Liver (tissue), 9 donors: ENCODE results near the gene RPTOR. TPM values are rescaled to one million over a fixed set of nuclear protein-coding genes. Genes with fewer than 3 reads are reported as not detected.

ENCODE experiments used
- DNase-seq: peaks from one replicate; pipeline ENCODE4 v3.0.0-alpha.2; 2017; ENCODE audit warnings: low spot score
- H3K27ac ChIP-seq, 2 donors: one replicate each; pipeline ENCODE4 v1.7.0; 2013; ENCODE audit warnings: inconsistent platforms in 2 of 2, low read length in 2 of 2, control low read depth in 1 of 2, low read depth in 1 of 2, mild to moderate bottlenecking in 1 of 2
- H3K27me3 ChIP-seq, 4 donors: one replicate each; pipeline versions ENCODE4 v1.6.1 to v1.7.0; 2013; ENCODE audit warnings: low read length in 3 of 4, inconsistent platforms in 1 of 4, mild to moderate bottlenecking in 1 of 4, moderate library complexity in 1 of 4; ENCODE audit not compliant: control insufficient read depth in 4 of 4, insufficient read depth in 4 of 4
- H3K36me3 ChIP-seq, 4 donors: one replicate each; pipeline versions ENCODE4 v1.6.1 to v1.7.0; 2013; ENCODE audit warnings: low read length in 3 of 4, mild to moderate bottlenecking in 3 of 4, low read depth in 1 of 4, moderate library complexity in 1 of 4; ENCODE audit not compliant: control insufficient read depth in 4 of 4, insufficient read depth in 3 of 4
- H3K4me1 ChIP-seq, 4 donors: one replicate each; pipeline versions ENCODE4 v1.6.1 to v1.7.0; 2013; ENCODE audit warnings: low read length in 3 of 4, mild to moderate bottlenecking in 3 of 4, moderate library complexity in 1 of 4; ENCODE audit not compliant: control insufficient read depth in 4 of 4, insufficient read depth in 4 of 4
- H3K4me3 ChIP-seq, 3 donors: one replicate each; pipeline versions ENCODE4 v1.6.1 to v1.7.0; 2013; ENCODE audit warnings: low read length in 3 of 3, control low read depth in 1 of 3, low read depth in 1 of 3, mild to moderate bottlenecking in 1 of 3
- H3K9ac ChIP-seq, 2 donors: one replicate each; pipeline ENCODE4 v1.7.0; 2013; ENCODE audit warnings: low read length in 2 of 2, mild to moderate bottlenecking in 2 of 2, moderate library complexity in 2 of 2, control low read depth in 1 of 2, low read depth in 1 of 2
- H3K9me3 ChIP-seq, 4 donors: one replicate each; pipeline versions ENCODE4 v1.6.1 to v1.7.0; 2013; ENCODE audit warnings: low read length in 3 of 4; ENCODE audit not compliant: control insufficient read depth in 4 of 4
- EGR1 ChIP-seq, 2 donors: IDR thresholded peaks; 2 replicates each; pipeline ENCODE4 v1.6.1; 2016 to 2018; ENCODE audit warnings: antibody characterized with exemption in 2 of 2, low read depth in 2 of 2
- FOXA1 ChIP-seq: IDR thresholded peaks from 2 replicates; pipeline ENCODE4 v1.6.1; 2016; ENCODE audit warnings: antibody characterized with exemption
- FOXA2 ChIP-seq: IDR thresholded peaks from 2 replicates; pipeline ENCODE4 v1.6.1; 2016; ENCODE audit warnings: antibody characterized with exemption
- GABPA ChIP-seq, 2 donors: IDR thresholded peaks in 1 of 2; conservative IDR thresholded peaks in 1 of 2; 2 replicates each; pipeline ENCODE4 v1.6.1; 2016; ENCODE audit warnings: antibody characterized with exemption in 2 of 2, mild to moderate bottlenecking in 1 of 2, moderate library complexity in 1 of 2
- HNF4A ChIP-seq, 2 donors: conservative IDR thresholded peaks; 2 replicates each; pipeline ENCODE4 v1.6.1; 2016; ENCODE audit warnings: antibody characterized with exemption in 2 of 2, mild to moderate bottlenecking in 2 of 2
- HNF4G ChIP-seq: IDR thresholded peaks from 2 replicates; pipeline ENCODE4 v1.6.1; 2016; ENCODE audit warnings: antibody characterized with exemption
- JUND ChIP-seq, 2 donors: IDR thresholded peaks; 2 replicates each; pipeline ENCODE4 v1.6.1; 2016; ENCODE audit warnings: antibody characterized with exemption in 2 of 2
- NR2F2 ChIP-seq: IDR thresholded peaks from 2 replicates; pipeline ENCODE4 v1.6.1; 2016; ENCODE audit warnings: antibody characterized with exemption
- RAD21 ChIP-seq, 2 donors: IDR thresholded peaks; 2 replicates each; pipeline ENCODE4 v1.6.1; 2016; ENCODE audit warnings: antibody characterized with exemption in 2 of 2, mild to moderate bottlenecking in 2 of 2
- RXRA ChIP-seq, 2 donors: IDR thresholded peaks; 2 replicates each; pipeline ENCODE4 v1.6.1; 2017 to 2018; ENCODE audit warnings: antibody characterized with exemption in 2 of 2, mild to moderate bottlenecking in 1 of 2
- SP1 ChIP-seq: IDR thresholded peaks from 2 replicates; pipeline ENCODE4 v1.6.1; 2018; ENCODE audit warnings: antibody characterized with exemption, mild to moderate bottlenecking
- TAF1 ChIP-seq: conservative IDR thresholded peaks from 2 replicates; pipeline ENCODE4 v1.6.1; 2016; ENCODE audit warnings: antibody characterized with exemption, mild to moderate bottlenecking
- YY1 ChIP-seq: IDR thresholded peaks from 2 replicates; pipeline ENCODE4 v1.6.1; 2016; ENCODE audit warnings: antibody characterized with exemption, mild to moderate bottlenecking
- WGBS: extraction: QIAGEN DNeasy Blood & Tissue Kit; methylation state at CpG from one replicate; pipeline ENCODE4 v1.1.7; 2013; 5-methylcytosine and 5-hydroxymethylcytosine counted together
- polyA plus RNA-seq, 2 donors: library from polyadenylated mRNA; stranded (reverse) in 1 of 2; unstranded in 1 of 2; fragments of 200-250 nt in 1 of 2; fragments of >200 nt in 1 of 2; fragmentation: Nextera tagmentation in 1 of 2; extraction: Ambion mirVana in 1 of 2; gene quantifications; one replicate each; pipeline versions ENCODE4 v1.2.1 to v1.2.3, GENCODE V29; 2013 to 2015
- total RNA-seq, 2 donors: library from RNA; depleted of rRNA; stranded (reverse); fragments of >200 nt; gene quantifications; one replicate each; pipeline ENCODE4 v1.2.3, GENCODE V29; 2014
- TF ChIP-seq, protein P1 (sequence below): IDR thresholded peaks from 2 replicates; pipeline ENCODE4 v1.6.1; 2016; ENCODE audit warnings: antibody characterized with exemption, mild to moderate bottlenecking
- TF ChIP-seq, protein P2 (sequence below): fragments of 150-350 bp; IDR thresholded peaks from 2 replicates; pipeline ENCODE4 v1.5.1; 2017; ENCODE audit warnings: improper control_type of control experiment, low read depth, low read length; ENCODE audit not compliant: missing input control
- TF ChIP-seq, protein P3 (sequence below): IDR thresholded peaks from 2 replicates; pipeline ENCODE4 v1.6.1; 2016; ENCODE audit warnings: antibody characterized with exemption
- TF ChIP-seq, protein P4 (sequence below): IDR thresholded peaks from 2 replicates; pipeline ENCODE4 v1.6.1; 2016; ENCODE audit warnings: antibody characterized with exemption
- TF ChIP-seq, protein P5 (sequence below): IDR thresholded peaks from 2 replicates; pipeline ENCODE4 v1.6.1; 2016; ENCODE audit warnings: antibody characterized with exemption
- donor health status: healthy.
- donor health status: healthy.
- donor health status: healthy.
- donor health status: healthy.
- donor health status: healthy.

The RPTOR gene
- total and polyA plus RNA-seq, 4 donors = 4.8 to 25.4 (median 11.6) TPM

DNA sequence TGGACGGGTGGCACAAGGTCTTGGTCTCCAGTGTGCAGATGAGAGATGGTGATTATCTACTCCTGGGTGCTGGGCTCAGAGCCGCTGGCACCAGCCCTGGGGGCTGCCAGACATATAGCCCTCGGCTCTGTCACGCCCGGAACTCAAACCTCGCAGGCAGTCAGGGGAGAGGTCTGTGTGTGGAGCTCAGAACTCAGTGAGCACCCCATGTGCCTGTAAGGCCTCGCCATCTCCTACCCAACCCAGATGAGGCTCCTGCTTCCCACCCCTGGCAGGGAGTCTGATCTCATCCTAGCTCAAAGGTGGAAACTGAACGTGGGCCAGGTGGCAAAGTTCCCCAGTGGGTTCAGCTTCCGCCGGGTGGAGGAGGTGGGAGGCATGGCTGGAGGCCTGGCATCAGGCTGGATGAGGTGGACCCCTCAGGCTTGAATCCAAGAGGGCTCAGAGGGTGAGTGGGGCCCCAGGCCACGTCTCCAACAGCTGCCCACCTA lies 45.7 kb upstream of the RPTOR start:
- Histone ChIP-seq H3K4me3 (no peak overlapping the region), H3K27me3 (no peaks in the 10 kb centered on the region), H3K27ac (no peak overlapping the region), H3K36me3 (no peaks in the 10 kb centered on the region), H3K9me3 (no peaks in the 10 kb centered on the region), H3K9ac (no peak overlapping the region), H3K4me1 (no peaks in the 10 kb centered on the region)
- no peak for DNase-seq
- TF ChIP-seq, protein P1, sequence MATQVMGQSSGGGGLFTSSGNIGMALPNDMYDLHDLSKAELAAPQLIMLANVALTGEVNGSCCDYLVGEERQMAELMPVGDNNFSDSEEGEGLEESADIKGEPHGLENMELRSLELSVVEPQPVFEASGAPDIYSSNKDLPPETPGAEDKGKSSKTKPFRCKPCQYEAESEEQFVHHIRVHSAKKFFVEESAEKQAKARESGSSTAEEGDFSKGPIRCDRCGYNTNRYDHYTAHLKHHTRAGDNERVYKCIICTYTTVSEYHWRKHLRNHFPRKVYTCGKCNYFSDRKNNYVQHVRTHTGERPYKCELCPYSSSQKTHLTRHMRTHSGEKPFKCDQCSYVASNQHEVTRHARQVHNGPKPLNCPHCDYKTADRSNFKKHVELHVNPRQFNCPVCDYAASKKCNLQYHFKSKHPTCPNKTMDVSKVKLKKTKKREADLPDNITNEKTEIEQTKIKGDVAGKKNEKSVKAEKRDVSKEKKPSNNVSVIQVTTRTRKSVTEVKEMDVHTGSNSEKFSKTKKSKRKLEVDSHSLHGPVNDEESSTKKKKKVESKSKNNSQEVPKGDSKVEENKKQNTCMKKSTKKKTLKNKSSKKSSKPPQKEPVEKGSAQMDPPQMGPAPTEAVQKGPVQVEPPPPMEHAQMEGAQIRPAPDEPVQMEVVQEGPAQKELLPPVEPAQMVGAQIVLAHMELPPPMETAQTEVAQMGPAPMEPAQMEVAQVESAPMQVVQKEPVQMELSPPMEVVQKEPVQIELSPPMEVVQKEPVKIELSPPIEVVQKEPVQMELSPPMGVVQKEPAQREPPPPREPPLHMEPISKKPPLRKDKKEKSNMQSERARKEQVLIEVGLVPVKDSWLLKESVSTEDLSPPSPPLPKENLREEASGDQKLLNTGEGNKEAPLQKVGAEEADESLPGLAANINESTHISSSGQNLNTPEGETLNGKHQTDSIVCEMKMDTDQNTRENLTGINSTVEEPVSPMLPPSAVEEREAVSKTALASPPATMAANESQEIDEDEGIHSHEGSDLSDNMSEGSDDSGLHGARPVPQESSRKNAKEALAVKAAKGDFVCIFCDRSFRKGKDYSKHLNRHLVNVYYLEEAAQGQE = no peak
- TF ChIP-seq, protein P2, sequence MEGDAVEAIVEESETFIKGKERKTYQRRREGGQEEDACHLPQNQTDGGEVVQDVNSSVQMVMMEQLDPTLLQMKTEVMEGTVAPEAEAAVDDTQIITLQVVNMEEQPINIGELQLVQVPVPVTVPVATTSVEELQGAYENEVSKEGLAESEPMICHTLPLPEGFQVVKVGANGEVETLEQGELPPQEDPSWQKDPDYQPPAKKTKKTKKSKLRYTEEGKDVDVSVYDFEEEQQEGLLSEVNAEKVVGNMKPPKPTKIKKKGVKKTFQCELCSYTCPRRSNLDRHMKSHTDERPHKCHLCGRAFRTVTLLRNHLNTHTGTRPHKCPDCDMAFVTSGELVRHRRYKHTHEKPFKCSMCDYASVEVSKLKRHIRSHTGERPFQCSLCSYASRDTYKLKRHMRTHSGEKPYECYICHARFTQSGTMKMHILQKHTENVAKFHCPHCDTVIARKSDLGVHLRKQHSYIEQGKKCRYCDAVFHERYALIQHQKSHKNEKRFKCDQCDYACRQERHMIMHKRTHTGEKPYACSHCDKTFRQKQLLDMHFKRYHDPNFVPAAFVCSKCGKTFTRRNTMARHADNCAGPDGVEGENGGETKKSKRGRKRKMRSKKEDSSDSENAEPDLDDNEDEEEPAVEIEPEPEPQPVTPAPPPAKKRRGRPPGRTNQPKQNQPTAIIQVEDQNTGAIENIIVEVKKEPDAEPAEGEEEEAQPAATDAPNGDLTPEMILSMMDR = no peak
- TF ChIP-seq RXRA (IDR thresholded peaks at IDR 0.05) = no peak
- TF ChIP-seq, protein P3, sequence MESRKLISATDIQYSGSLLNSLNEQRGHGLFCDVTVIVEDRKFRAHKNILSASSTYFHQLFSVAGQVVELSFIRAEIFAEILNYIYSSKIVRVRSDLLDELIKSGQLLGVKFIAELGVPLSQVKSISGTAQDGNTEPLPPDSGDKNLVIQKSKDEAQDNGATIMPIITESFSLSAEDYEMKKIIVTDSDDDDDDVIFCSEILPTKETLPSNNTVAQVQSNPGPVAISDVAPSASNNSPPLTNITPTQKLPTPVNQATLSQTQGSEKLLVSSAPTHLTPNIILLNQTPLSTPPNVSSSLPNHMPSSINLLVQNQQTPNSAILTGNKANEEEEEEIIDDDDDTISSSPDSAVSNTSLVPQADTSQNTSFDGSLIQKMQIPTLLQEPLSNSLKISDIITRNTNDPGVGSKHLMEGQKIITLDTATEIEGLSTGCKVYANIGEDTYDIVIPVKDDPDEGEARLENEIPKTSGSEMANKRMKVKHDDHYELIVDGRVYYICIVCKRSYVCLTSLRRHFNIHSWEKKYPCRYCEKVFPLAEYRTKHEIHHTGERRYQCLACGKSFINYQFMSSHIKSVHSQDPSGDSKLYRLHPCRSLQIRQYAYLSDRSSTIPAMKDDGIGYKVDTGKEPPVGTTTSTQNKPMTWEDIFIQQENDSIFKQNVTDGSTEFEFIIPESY = no peak
- TF ChIP-seq HNF4A (conservative IDR thresholded peaks at IDR 0.05) = no peak
- no peak for TF ChIP-seq TAF1
- TF ChIP-seq JUND (IDR thresholded peaks at IDR 0.05) = no peak
- TF ChIP-seq FOXA2 = no peak
- TF ChIP-seq GABPA (IDR thresholded peaks at IDR 0.05 in 1 of 2, conservative IDR thresholded peaks at IDR 0.05 in 1 of 2) = no peak
- TF ChIP-seq EGR1 (IDR thresholded peaks at IDR 0.05; ENCODE audit: low read depth in 2 of 2) = no peak
- TF ChIP-seq SP1 = no peak
- no peak for TF ChIP-seq YY1
- TF ChIP-seq, protein P4, sequence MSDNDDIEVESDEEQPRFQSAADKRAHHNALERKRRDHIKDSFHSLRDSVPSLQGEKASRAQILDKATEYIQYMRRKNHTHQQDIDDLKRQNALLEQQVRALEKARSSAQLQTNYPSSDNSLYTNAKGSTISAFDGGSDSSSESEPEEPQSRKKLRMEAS = no peak
- TF ChIP-seq, protein P5, sequence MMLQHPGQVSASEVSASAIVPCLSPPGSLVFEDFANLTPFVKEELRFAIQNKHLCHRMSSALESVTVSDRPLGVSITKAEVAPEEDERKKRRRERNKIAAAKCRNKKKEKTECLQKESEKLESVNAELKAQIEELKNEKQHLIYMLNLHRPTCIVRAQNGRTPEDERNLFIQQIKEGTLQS = no peak
- TF ChIP-seq FOXA1 = no peak
- TF ChIP-seq RAD21 (IDR thresholded peaks at IDR 0.05) = no peak
- 83% methylated on average over 11 of the region's 11 CpGs for WGBS

DNA sequence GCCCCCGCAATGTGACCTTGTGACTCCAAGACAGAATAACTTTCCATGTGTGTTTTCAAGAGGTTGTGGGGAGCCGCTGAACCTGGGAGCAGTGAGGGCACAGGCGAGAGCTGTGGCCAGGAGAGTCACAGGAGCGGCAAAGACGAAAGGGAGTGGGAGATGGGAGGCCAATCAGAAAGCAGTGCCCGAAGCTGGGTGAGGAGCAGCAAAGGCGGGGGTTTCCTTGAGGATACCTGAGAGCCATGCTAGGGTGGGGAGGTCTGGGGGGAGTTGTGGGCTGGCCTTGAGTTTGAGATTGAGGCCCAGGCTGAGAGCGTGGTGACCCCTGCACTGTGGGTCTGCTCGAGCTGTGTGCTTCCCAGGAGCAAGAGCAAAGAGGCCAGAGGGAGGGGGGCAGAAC lies 45.1 kb upstream of the RPTOR start:
- Histone ChIP-seq H3K9ac (no peak overlapping the region), H3K27ac (no peak overlapping the region), H3K27me3 (peaks cover 0 to 3% (median 0%) of the 10 kb centered on the region in 4 donors), H3K4me1 (no peaks in the 10 kb centered on the region), H3K36me3 (no peaks in the 10 kb centered on the region), H3K9me3 (no peaks in the 10 kb centered on the region), H3K4me3 (no peak overlapping the region)
- TF ChIP-seq SP1 = no peak
- no peak for TF ChIP-seq FOXA2
- TF ChIP-seq NR2F2 = no peak
- TF ChIP-seq, protein P3 = no peak
- TF ChIP-seq HNF4G = no peak
- TF ChIP-seq FOXA1 = no peak
- TF ChIP-seq, protein P2 = no peak
- no peak for TF ChIP-seq YY1
- TF ChIP-seq RAD21 (IDR thresholded peaks at IDR 0.05) = no peak
- TF ChIP-seq EGR1 (IDR thresholded peaks at IDR 0.05; ENCODE audit: low read depth in 2 of 2) = no peak
- 65% methylated on average over 9 of the region's 9 CpGs for WGBS
- DNase-seq = no peak
